ENCODE data around the gene SENP2. TPM values are rescaled to one million over a fixed set of nuclear protein-coding genes. Genes with fewer than 3 reads are reported as not detected.
"Not testable (repeated sequence)": the region's sequence is repeated elsewhere in the genome, so short reads cannot be mapped to it uniquely, and the experiment has no call there.

The SENP2 gene
- total RNA-seq, 1 donor from 2014 or later = 44.6 TPM

GRCh38 chr3:185640308-185640707 is 54.2 kb downstream of the SENP2 start:
- H3K4me3 ChIP-seq = no peak overlapping the region
- H3K9me3 ChIP-seq = no peaks in the 10 kb centered on the region
- H3K27me3 ChIP-seq = no peaks in the 10 kb centered on the region
- TF ChIP-seq CTCF (IDR thresholded peaks at IDR 0.05) = no peak
- no peak overlapping the region for H3K27ac ChIP-seq
- no peak for DNase-seq (ENCODE audit: low spot score in 2 of 2)
- H3K36me3 ChIP-seq = no peaks in the 10 kb centered on the region
- no peaks in the 10 kb centered on the region for H3K4me1 ChIP-seq
- intact Hi-C loops (cut with DNase I) = no loop called here

GRCh38 chr3:185645191-185645590 is 59.1 kb downstream of the SENP2 start:
- H3K9me3 ChIP-seq; intact Hi-C loops (cut with DNase I); H3K36me3 ChIP-seq; H3K27me3 ChIP-seq; H3K27ac ChIP-seq; DNase-seq (ENCODE audit: low spot score in 2 of 2); H3K4me3 ChIP-seq; H3K4me1 ChIP-seq: not testable (repeated sequence)

- TF ChIP-seq CTCF (IDR thresholded peaks at IDR 0.05) = no peak
- DNase-seq (ENCODE audit: low spot score in 2 of 2) = no peak
- intact Hi-C loops (cut with DNase I) = no loop called here
- Histone ChIP-seq H3K36me3 (no peaks in the 10 kb centered on the region), H3K27me3 (no peaks in the 10 kb centered on the region), H3K9me3 (no peaks in the 10 kb centered on the region), H3K4me3 (no peak overlapping the region), H3K27ac (no peak overlapping the region), H3K4me1 (no peaks in the 10 kb centered on the region)
Measured at GRCh38 chr3:185645596-185646381, 59.7 kb downstream of the SENP2 start.

- H3K27me3 ChIP-seq = no peaks in the 10 kb centered on the region
- H3K4me3 ChIP-seq = no peak overlapping the region
- no peak for TF ChIP-seq CTCF (IDR thresholded peaks at IDR 0.05)
- intact Hi-C loops (cut with DNase I) = no loop called here
- H3K36me3 ChIP-seq = no peaks in the 10 kb centered on the region
- H3K27ac ChIP-seq = no peak overlapping the region
- H3K4me1 ChIP-seq = no peaks in the 10 kb centered on the region
- no peak for DNase-seq (ENCODE audit: low spot score in 2 of 2)
- H3K9me3 ChIP-seq = no peaks in the 10 kb centered on the region
Measured at GRCh38 chr3:185646382-185647133, 60.5 kb downstream of the SENP2 start.

GRCh38 chr3:185647134-185647879 is 61.2 kb downstream of the SENP2 start:
- intact Hi-C loops (cut with DNase I) = no loop called here
- H3K4me1 ChIP-seq = no peaks in the 10 kb centered on the region
- TF ChIP-seq CTCF (IDR thresholded peaks at IDR 0.05) = no peak
- no peaks in the 10 kb centered on the region for H3K36me3 ChIP-seq
- no peak for DNase-seq (ENCODE audit: low spot score in 2 of 2)
- H3K27ac ChIP-seq = no peak overlapping the region
- no peaks in the 10 kb centered on the region for H3K27me3 ChIP-seq
- no peaks in the 10 kb centered on the region for H3K9me3 ChIP-seq
- no peak overlapping the region for H3K4me3 ChIP-seq

- Histone ChIP-seq H3K4me1 (no peaks in the 10 kb centered on the region), H3K27ac (no peak overlapping the region), H3K36me3 (no peaks in the 10 kb centered on the region), H3K27me3 (no peaks in the 10 kb centered on the region), H3K9me3 (no peaks in the 10 kb centered on the region), H3K4me3 (no peak overlapping the region)
- TF ChIP-seq CTCF (IDR thresholded peaks at IDR 0.05) = no peak
- intact Hi-C loops (cut with DNase I) = no loop called here
- DNase-seq (ENCODE audit: low spot score in 2 of 2) = no peak
Measured at GRCh38 chr3:185647880-185648210, 61.8 kb downstream of the SENP2 start.

Data from ascending aorta (tissue), 2 donors.